NB4 (cell line): Measurements from ENCODE around the gene THSD4.

Experiments
- MYC ChIP-seq: IDR thresholded peaks from 2 replicates; pipeline ENCODE4 v1.6.1; 2011; ENCODE audit warnings: low read depth, low read length
- TF ChIP-seq, protein P1 (sequence below): IDR thresholded peaks from one replicate; pipeline ENCODE4 v1.5.1; 2012; ENCODE audit warnings: low read depth, low read length

DNA sequence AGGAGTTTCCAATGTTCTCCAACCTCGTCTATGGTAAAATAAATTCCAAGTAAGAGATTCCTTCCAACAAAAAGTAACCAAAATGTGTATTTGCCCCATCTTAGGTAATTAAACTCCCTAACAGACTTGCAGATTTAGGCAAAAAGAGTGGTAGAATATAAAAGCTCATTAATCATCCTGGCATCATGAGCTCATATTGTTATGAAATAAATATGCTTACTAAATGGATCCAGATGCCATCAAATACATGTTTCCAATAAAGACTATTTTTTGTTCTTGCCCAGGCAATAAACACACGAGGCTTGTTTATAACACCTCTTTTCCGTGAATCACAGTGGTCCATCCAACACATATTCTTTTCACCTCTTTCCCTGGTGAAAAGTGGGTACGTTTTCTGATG is 189.4 kb downstream of the THSD4 start:
- TF ChIP-seq, protein P1, sequence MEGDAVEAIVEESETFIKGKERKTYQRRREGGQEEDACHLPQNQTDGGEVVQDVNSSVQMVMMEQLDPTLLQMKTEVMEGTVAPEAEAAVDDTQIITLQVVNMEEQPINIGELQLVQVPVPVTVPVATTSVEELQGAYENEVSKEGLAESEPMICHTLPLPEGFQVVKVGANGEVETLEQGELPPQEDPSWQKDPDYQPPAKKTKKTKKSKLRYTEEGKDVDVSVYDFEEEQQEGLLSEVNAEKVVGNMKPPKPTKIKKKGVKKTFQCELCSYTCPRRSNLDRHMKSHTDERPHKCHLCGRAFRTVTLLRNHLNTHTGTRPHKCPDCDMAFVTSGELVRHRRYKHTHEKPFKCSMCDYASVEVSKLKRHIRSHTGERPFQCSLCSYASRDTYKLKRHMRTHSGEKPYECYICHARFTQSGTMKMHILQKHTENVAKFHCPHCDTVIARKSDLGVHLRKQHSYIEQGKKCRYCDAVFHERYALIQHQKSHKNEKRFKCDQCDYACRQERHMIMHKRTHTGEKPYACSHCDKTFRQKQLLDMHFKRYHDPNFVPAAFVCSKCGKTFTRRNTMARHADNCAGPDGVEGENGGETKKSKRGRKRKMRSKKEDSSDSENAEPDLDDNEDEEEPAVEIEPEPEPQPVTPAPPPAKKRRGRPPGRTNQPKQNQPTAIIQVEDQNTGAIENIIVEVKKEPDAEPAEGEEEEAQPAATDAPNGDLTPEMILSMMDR, result no peak
- no peak for TF ChIP-seq MYC
